Activated T-cell treated with anti-CD3 and anti-CD28 coated beads, Interleukin-2, amount 50 U/mL, for 1 hour (primary cell): Measurements from ENCODE around the gene SYT1.

Experiments used
- DNase-seq: peaks from one replicate; pipeline ENCODE4 v3.0.0-alpha.2; 2020

SYT1 gene

DNA sequence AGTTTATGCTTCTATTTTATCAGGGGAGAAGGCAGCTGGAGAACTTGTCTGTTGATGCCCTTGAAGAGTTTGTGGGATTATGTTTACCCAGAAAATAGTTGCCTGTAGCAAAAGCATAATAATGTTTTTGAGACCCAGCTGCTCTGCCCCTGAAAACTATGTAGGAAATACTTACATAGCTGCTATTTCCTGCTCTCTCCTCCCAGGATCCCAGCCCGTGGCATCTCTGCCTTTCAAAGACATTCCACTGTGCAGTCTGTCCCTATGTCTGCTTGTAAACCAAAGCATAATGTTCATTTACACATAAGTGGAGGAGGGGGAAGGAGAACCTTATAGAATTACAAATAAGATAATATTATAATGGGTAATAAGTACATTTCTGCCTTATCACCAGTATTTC is 198.7 kb downstream of the SYT1 start:
- DNase-seq, result no peak

GRCh38 chr12:79067977-79068376 is 203.4 kb downstream of the SYT1 start:
- DNase-seq, result no peak

- DNase-seq, result no peak
Measured at GRCh38 chr12:79069009-79069408, 204.4 kb downstream of the SYT1 start.

DNA sequence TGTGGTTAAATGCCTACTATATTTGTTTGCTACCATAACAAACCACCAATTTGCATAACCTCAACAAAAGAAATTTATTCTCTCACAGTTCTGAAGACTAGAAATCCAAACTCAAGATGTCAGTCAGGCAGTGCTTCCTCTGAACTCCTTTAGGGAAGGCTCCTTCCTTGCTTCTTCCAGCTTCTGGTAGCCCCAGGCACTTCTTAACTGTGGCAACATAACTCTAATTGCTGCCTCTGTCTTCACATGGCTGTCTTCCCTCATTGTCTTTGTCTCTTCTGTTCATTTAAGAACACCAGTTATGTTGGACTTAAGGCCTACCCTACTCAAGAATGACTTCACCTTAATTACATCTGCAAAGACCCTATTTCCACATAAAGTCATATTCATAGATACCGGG is 206.9 kb downstream of the SYT1 start:
- DNase-seq, result no peak

GRCh38 chr12:79073506-79073905 is 208.9 kb downstream of the SYT1 start:
- DNase-seq, result no peak

GRCh38 chr12:79082595-79082994 is 218.0 kb downstream of the SYT1 start:
- DNase-seq, result no peak

DNA sequence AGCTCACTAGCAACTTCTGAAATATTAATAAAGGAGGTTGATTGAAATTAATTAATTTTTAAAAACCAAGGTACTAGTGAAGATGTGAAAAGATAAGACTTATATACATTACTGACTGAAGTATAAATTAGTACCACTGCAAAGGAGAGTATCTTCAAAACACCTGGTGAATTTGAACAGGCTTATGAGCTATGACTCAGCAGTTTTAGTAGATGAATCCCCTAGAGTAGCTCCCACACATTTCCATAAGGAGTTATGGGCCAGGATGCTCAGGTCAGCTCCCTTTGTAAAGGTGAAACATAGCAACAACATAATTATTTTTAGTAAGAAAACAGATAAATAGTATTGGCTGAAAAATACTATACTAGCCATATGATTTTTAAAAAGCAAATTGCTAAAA is 218.6 kb downstream of the SYT1 start:
- DNase-seq, result no peak

DNA sequence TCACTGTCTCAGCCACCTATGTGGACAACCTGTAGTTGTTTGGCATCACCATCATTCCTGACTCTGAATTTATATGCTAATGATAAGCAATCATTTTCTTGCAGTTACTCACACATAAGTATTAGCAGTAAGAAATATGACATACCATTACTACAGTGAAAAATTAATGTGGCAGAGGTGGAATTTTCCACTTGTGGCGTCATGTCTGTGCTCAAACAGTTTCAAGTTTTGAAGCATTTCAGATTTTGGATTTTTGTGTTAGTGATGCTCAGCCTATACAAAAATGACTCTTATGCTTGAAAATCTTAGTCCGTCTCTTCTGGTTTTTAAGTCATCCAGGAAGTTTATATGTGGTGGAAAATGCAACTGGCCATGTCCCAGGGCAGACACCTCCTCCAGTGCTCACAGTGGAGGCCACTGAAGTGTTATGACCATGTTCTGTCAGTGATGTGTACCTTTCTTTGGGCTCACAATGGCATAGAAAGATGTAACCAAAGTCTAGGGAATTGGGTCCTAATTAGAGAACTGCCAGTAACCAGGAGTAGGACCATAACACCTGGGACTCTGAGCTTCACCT is 220.6 kb downstream of the SYT1 start:
- no peak for DNase-seq

GRCh38 chr12:79086541-79087296 is 222.1 kb downstream of the SYT1 start:
- DNase-seq, result no peak

- DNase-seq, result no peak
Measured at GRCh38 chr12:79098530-79098929, 234.0 kb downstream of the SYT1 start.

DNA sequence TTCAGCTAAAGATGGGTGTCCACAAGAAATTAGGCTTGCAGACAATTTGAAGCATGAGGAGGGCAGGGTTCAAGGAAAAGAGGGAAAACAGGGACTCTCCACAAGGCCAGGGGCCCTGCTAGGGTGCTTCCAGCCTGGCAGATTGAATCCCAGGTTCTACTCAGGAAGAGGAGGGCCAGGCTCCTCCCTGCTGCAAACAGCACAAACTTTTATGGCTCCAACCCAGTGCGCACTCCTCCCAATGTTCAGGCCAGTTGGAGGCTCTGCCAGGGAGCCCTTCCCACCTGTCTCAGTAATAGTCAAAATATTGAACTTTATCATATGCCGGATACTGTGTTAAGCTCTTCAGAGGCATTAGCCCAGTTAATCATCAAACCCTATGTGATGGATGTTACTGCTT is 244.4 kb downstream of the SYT1 start:
- DNase-seq, result no peak

DNA sequence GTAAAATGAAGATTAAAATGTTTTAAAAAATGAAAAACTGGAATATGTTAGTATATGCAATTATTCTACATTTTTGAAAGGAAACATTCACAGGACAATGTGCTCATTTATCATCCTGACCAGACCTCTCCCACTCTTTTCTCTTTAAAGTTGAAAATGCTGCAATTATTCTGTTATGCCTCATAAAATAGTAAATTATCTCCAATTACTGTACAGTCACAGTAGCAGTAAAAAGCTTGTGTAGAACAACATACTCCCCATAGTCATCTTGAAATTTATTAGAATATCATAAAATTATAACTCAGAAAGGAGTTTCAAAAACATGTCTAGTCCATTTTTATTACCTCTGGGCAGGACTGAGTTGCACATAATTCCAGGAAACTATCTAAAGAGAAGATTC is 250.3 kb downstream of the SYT1 start:
- DNase-seq, result no peak

GRCh38 chr12:79115743-79116142 is 251.2 kb downstream of the SYT1 start:
- DNase-seq, result no peak

DNA sequence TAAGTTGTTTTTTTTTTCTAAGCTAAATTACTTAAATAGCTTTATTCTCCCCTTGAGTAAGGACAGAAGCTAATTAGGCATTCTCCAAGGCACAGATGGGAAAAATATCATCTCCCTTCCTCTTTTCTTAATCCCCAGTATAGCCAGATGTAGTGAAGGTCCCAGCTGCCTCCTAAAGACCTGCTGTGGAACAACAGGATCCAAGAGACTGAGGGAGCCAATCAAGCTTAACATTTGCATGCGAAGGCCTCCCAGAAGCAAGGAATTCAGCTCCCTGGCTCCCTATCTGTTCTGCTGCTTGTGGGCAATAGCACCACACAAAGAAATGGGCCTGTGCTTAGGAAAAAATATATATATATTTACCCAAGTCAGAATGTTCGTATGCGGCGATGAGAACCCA is 255.2 kb downstream of the SYT1 start:
- no peak for DNase-seq

DNA sequence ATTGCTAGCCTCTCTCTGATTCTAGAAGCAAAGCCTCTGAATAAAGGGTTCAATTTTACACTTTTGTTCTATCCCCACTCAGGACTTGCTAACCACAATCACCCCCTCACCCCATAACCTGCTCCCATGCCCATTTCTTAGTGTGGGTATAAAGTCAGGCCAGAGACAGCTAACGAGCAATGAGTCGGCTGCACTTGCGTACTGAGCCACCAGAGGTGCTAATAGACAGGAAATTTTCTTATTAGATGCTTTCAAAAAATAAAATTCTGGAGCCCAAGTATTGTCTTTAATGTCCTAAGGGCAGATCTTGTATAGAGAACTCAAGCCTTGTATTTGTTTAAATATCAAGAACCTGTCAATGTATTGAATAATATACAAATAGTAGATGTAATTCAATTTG is 256.9 kb downstream of the SYT1 start:
- DNase-seq, result no peak

DNA sequence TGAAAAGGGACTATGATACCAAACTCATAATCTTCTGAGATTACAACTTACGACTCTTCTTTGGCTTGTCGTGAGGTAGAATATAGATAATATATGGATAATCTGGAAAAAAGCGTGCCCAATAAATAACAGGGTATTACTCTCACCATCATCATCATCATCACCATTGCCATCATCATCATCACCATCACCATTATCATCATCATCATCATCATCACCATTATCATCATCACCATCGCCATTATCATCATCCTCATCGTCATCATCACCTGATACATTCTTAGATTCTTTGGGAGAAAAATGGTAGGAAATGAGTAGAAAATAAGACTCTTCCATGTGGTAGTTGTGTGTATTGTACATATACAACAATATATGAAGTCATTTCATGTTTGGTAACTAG is 259.8 kb downstream of the SYT1 start:
- DNase-seq, result no peak

DNA sequence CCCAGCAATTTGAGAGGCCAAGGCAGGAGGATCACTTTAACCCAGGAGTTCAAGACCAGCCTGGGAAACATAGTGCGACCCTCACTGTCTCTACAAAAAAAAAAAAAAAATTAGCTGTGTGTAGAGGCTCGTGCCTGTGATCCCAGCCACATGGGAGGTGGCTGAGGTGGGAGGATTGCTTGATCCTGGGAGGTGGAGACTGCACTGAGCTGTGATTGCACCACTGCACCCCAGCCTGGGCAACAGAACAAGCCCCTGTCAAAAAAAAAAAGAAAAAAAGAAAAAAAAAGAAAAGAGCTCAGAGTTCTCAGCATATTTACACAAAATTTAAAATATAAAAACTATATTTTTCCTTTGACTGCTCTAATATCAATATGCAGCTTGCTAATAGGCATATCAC is 260.8 kb downstream of the SYT1 start:
- no peak for DNase-seq

GRCh38 chr12:79127271-79127751 is 262.7 kb downstream of the SYT1 start:
- no peak for DNase-seq

DNA sequence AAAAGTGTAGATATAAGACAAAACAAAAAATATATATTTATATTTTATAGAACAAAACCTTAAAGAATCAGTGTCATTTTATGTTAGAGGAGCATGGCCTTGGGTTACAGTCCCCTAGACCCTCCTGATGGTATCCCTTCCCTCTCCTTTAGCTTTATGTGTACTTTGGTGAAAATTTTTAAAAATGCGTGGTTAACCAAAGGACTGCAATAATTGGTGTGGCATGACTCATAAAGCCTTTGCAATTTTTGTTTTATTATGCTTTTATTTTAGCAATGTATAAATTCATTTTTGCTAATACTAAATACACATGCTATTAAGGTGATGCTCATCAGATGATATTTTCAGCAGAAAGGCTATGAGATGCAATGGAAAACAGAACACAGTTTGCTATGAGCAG is 264.4 kb downstream of the SYT1 start:
- DNase-seq, result no peak

GRCh38 chr12:79138872-79139271 is 274.3 kb downstream of the SYT1 start:
- DNase-seq, result no peak

DNA sequence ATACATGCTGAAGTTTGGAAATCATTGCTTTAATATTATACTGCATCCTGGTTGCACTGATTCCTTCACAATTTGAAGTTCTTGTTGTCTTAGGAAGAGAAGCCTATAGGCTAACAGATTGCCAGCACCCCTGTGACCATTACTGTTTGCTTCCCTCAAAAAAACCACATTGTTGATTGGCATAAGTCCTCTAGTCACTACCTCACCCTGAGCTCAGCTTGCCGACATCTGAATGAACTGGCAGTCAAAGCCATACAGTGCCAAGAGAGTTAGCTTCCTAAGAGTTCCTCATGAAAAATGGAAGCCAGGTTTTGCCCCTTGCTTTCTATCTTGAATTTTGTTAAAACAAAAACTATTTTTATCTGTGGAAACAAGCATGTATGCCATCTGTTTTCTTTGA is 276.1 kb downstream of the SYT1 start:
- DNase-seq, result no peak

GRCh38 chr12:79141776-79142175 is 277.2 kb downstream of the SYT1 start:
- DNase-seq, result no peak

GRCh38 chr12:79143803-79144202 is 279.2 kb downstream of the SYT1 start:
- DNase-seq, result no peak

- DNase-seq, result no peak
Measured at GRCh38 chr12:79151956-79152355, 287.4 kb downstream of the SYT1 start.

GRCh38 chr12:79155683-79156082 is 291.1 kb downstream of the SYT1 start:
- no peak for DNase-seq
